B cell (primary cell): ENCODE data around the gene APOL3. TPM values are rescaled to one million over a fixed set of nuclear protein-coding genes. Genes with fewer than 3 reads are reported as not detected.

Source experiments
- ATAC-seq: fragments of 200-7000 bp; cut with Tn5 transposase; one replicate; pipeline ENCODE4 v1.10.0; 2021; ENCODE audit warnings: low read depth, mild to moderate bottlenecking, moderate number of reproducible peaks, moderate library complexity
- CTCF ChIA-PET: fragments of 350-600 bp; sonication (Branson Sonifier 250); formaldehyde crosslinking; loops from one replicate; lab custom pipeline; 2021; ENCODE audit warnings: antibody characterized with exemption, inconsistent platforms; lab: Charles Lee
- POLR2A ChIA-PET: fragments of 350-600 bp; sonication (Branson Sonifier 250); formaldehyde crosslinking; loops from one replicate; lab custom pipeline; 2021; ENCODE audit warnings: antibody characterized with exemption; lab: Charles Lee
- DNase-seq: peaks from one replicate; pipeline ENCODE4 v3.0.0; 2013
- H2AFZ ChIP-seq: 2 replicates; pipeline ENCODE4 v1.6.1; 2012; ENCODE audit warnings: mild to moderate bottlenecking, low read depth, low read length; ENCODE audit not compliant: insufficient read depth, poor library complexity, severe bottlenecking
- H3K27ac ChIP-seq, 2 donors: 1 replicate in 1 of 2; 2 replicates in 1 of 2; pipeline ENCODE4 v1.5.1; 2012 to 2013; ENCODE audit warnings: low read length in 2 of 2, mild to moderate bottlenecking in 2 of 2, moderate library complexity in 1 of 2
- H3K27me3 ChIP-seq, 4 experiments: fragments of 200-600 bp in 1 of 4; sonication (generic) in 1 of 4; replicated peaks in 1 of 4; 1 replicate in 2 of 4; 2 replicates in 2 of 4; pipeline versions ENCODE4 v1.6.1 to v1.7.0; 2013 to 2016; ENCODE audit warnings: low read length in 3 of 4, mild to moderate bottlenecking in 2 of 4, mixed read lengths in 1 of 4, moderate library complexity in 1 of 4; ENCODE audit not compliant: insufficient read depth in 4 of 4, control insufficient read depth in 3 of 4; ENCODE audit errors: control extremely low read depth in 1 of 4
- H3K36me3 ChIP-seq, 2 experiments: replicated peaks in 1 of 2; 1 replicate in 1 of 2; 2 replicates in 1 of 2; pipeline versions ENCODE4 v1.6.1 to v1.7.1; 2013; ENCODE audit warnings: low read length in 1 of 2; ENCODE audit not compliant: insufficient read depth in 2 of 2, control insufficient read depth in 1 of 2; ENCODE audit errors: control extremely low read depth in 1 of 2, extremely low read depth in 1 of 2
- H3K4me1 ChIP-seq, 2 donors: fragments of 200-600 bp in 1 of 2; sonication (generic) in 1 of 2; 1 replicate in 1 of 2; 2 replicates in 1 of 2; pipeline versions ENCODE4 v1.5.1 to v1.6.1; 2013 to 2017; ENCODE audit warnings: low read length in 2 of 2; ENCODE audit not compliant: control insufficient read depth in 2 of 2, insufficient read depth in 2 of 2
- H3K4me2 ChIP-seq: replicated peaks from 2 replicates; pipeline ENCODE3; 2012; ENCODE audit warnings: mild to moderate bottlenecking, low read depth, low read length; ENCODE audit not compliant: poor library complexity, severe bottlenecking
- H3K4me3 ChIP-seq, 5 experiments: fragments of 200-600 bp in 1 of 5; sonication (generic) in 1 of 5; 1 replicate in 3 of 5; 2 replicates in 2 of 5; pipeline versions ENCODE4 v1.5.1 to v1.7.0; 2011 to 2016; ENCODE audit warnings: low read length in 4 of 5, mild to moderate bottlenecking in 4 of 5, low read depth in 2 of 5, control low read depth in 1 of 5, moderate library complexity in 1 of 5; ENCODE audit not compliant: insufficient read depth in 1 of 5; ENCODE audit errors: control extremely low read depth in 1 of 5, extremely low read depth in 1 of 5
- H3K79me2 ChIP-seq: fragments of 200-600 bp; sonication (generic); one replicate; pipeline ENCODE4 v1.6.0; 2016; ENCODE audit warnings: low read length; ENCODE audit not compliant: control insufficient read depth, insufficient read depth
- H3K9ac ChIP-seq: fragments of 200-600 bp; sonication (generic); 2 replicates; pipeline ENCODE4 v1.6.1; 2017; ENCODE audit warnings: mild to moderate bottlenecking, low read length, moderate library complexity
- H3K9me3 ChIP-seq, 3 donors: one replicate each; pipeline versions ENCODE4 v1.6.1 to v1.7.1; 2013; ENCODE audit warnings: low read length in 2 of 3; ENCODE audit not compliant: control insufficient read depth in 2 of 3, insufficient read depth in 1 of 3; ENCODE audit errors: control extremely low read depth in 1 of 3
- H4K20me1 ChIP-seq: 2 replicates; pipeline ENCODE4 v1.6.0; 2012; ENCODE audit warnings: mild to moderate bottlenecking, low read length; ENCODE audit not compliant: insufficient read depth, control insufficient read depth, poor library complexity, severe bottlenecking
- H3K27ac Mint-ChIP-seq: one replicate; pipeline ENCODE4 v1.8.0; 2021; ENCODE audit warnings: mixed read lengths
- H3K27me3 Mint-ChIP-seq: one replicate; pipeline ENCODE4 v1.8.0; 2021; ENCODE audit warnings: mixed read lengths
- H3K4me1 Mint-ChIP-seq: one replicate; pipeline ENCODE4 v1.8.0; 2021; ENCODE audit warnings: mixed read lengths
- H3K4me3 Mint-ChIP-seq: one replicate; pipeline ENCODE4 v1.8.0; 2021; ENCODE audit warnings: mixed read lengths
- H3K9me3 Mint-ChIP-seq: one replicate; pipeline ENCODE4 v1.8.0; 2022; ENCODE audit warnings: mixed read lengths; ENCODE audit not compliant: insufficient read depth
- EZH2 ChIP-seq: IDR thresholded peaks from 2 replicates; pipeline ENCODE4 v1.6.1; 2012; ENCODE audit warnings: borderline replicate concordance, low read depth, mild to moderate bottlenecking, moderate library complexity, low read length; ENCODE audit not compliant: insufficient read depth, poor library complexity, severe bottlenecking
- WGBS: methylation state at CpG from one replicate; pipeline ENCODE4 v1.1.5; 2013; ENCODE audit warnings: missing lambda C conversion rate; ENCODE audit not compliant: insufficient coverage; 5-methylcytosine and 5-hydroxymethylcytosine counted together
- intact Hi-C: fragments of 100-400 bp; cut with micrococcal nuclease; formaldehyde crosslinking; loops from one replicate; pipeline ENCODE4 v1.10.0; 2022
- polyA plus RNA-seq: library from polyadenylated mRNA; depleted of rRNA; stranded (reverse); fragments of >200 nt; gene quantifications from 2 replicates; pipeline ENCODE4 v1.2.3, GENCODE V29; 2012
- total RNA-seq, 2 donors: library from RNA; stranded (reverse); fragments of 120-200 nt in 1 of 2; gene quantifications; 1 replicate in 1 of 2; 2 replicates in 1 of 2; pipeline versions ENCODE4 v1.2.3 to v1.2.4, GENCODE V29; 2013 to 2022
- TF ChIP-seq, protein P1 (sequence below): fragments of 200-600 bp; IDR thresholded peaks from one replicate; pipeline ENCODE4 v1.8.0; 2022; ENCODE audit warnings: antibody characterized with exemption, mild to moderate bottlenecking

The APOL3 gene
- total and polyA plus RNA-seq, 2 donors (not counting 1 experiment from before 2014, with no cell fraction given): 55.0 to 97.2 TPM

DNA sequence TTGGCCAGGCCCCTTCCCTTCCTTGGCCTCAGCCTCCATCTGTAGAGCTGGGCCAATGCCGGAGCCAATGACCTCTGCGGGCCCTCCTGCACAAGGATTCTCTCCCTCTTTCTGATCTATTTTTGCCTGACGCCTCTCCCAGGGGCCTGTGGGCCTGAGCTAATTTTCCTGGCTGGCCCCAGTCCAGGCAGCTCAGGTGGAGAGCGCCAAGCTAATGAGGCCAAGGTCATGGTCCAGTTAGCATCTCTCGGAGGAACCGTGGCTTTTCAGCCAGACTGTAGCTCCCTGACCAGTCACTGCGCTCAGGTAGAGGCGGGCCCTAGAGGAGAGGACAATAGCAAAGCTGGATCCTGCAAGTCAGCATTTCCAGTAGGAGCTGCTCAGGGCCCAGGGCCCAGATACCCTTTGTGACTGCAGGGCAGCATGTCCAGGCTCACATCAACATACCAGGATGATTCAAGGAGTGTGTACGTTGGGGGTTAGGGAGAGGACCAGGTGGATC, 43.5 kb downstream of the APOL3 start:
- H3K4me1 Mint-ChIP-seq: no peaks in the 10 kb centered on the region
- H3K27me3 Mint-ChIP-seq: no peaks in the 10 kb centered on the region
- CTCF ChIA-PET: interaction anchor here (1.4 kb wide), 1 partner anchor 52 kb away, joined by 4 read pairs; no protein-coding TSS in a partner anchor
- Histone ChIP-seq H3K27me3 (no peaks in the 10 kb centered on the region), H3K9ac (no peak overlapping the region), H2AFZ (no peak overlapping the region), H3K4me2 (no peak overlapping the region), H3K27ac (no peak overlapping the region), H3K79me2 (no peaks in the 10 kb centered on the region), H3K4me1 (no peaks in the 10 kb centered on the region), H3K36me3 (no peaks in the 10 kb centered on the region), H3K4me3 (no peak overlapping the region), H4K20me1 (no peaks in the 10 kb centered on the region), H3K9me3 (no peaks in the 10 kb centered on the region)
- POLR2A ChIA-PET: no interaction called here
- whole genome bisulfite sequencing: 91% methylated on average over 9 of the region's 9 CpGs
- DNase-seq (no peak), ATAC-seq (no peak)
- no peak overlapping the region for H3K4me3 Mint-ChIP-seq
- no peak overlapping the region for H3K27ac Mint-ChIP-seq
- intact Hi-C loops: no loop called here
- H3K9me3 Mint-ChIP-seq: no peaks in the 10 kb centered on the region
- TF ChIP-seq EZH2: no peak
- TF ChIP-seq, protein P1, sequence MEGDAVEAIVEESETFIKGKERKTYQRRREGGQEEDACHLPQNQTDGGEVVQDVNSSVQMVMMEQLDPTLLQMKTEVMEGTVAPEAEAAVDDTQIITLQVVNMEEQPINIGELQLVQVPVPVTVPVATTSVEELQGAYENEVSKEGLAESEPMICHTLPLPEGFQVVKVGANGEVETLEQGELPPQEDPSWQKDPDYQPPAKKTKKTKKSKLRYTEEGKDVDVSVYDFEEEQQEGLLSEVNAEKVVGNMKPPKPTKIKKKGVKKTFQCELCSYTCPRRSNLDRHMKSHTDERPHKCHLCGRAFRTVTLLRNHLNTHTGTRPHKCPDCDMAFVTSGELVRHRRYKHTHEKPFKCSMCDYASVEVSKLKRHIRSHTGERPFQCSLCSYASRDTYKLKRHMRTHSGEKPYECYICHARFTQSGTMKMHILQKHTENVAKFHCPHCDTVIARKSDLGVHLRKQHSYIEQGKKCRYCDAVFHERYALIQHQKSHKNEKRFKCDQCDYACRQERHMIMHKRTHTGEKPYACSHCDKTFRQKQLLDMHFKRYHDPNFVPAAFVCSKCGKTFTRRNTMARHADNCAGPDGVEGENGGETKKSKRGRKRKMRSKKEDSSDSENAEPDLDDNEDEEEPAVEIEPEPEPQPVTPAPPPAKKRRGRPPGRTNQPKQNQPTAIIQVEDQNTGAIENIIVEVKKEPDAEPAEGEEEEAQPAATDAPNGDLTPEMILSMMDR: no peak

DNA sequence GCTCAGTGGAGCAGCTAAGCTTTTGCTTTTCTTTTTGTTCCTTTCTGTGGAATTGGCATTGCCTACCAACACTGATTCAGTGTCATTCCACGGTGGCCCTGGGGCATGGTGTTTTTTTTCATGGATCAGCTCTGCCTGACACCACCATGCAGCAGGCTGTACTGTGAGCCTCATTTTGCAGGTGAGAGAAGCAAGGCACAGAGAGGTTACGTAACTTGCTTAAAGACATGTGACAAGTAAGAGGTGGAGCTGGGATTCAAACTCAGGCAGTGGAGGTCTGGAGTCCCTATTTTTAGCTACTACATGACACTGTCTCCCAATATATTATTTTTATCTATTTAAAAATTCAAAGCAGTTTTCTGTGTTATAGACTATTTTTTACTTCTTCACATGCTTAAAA, 44.4 kb downstream of the APOL3 start:
- H3K4me3 ChIP-seq: no peak overlapping the region
- no peak for DNase-seq
- H3K27ac Mint-ChIP-seq: no peak overlapping the region
- no peak overlapping the region for H3K4me3 Mint-ChIP-seq
- H3K9ac ChIP-seq: no peak overlapping the region
- intact Hi-C loops: no loop called here
- CTCF ChIA-PET: interaction anchor here (1.4 kb wide), 1 partner anchor 51 kb away, joined by 4 read pairs; no protein-coding TSS in a partner anchor
- WGBS: 92% methylated on average over 2 of the region's 2 CpGs
- no peaks in the 10 kb centered on the region for H3K9me3 ChIP-seq
- no peak overlapping the region for H3K4me2 ChIP-seq
- H3K4me1 Mint-ChIP-seq: no peaks in the 10 kb centered on the region
- POLR2A ChIA-PET: no interaction called here
- TF ChIP-seq, protein P1: no peak
- no peak for TF ChIP-seq EZH2
- H3K36me3 ChIP-seq: no peaks in the 10 kb centered on the region
- H3K27ac ChIP-seq: no peak overlapping the region
- ATAC-seq: no peak
- peaks cover 3% of the 10 kb centered on the region for H3K27me3 Mint-ChIP-seq
- H4K20me1 ChIP-seq: no peaks in the 10 kb centered on the region
- no peak overlapping the region for H2AFZ ChIP-seq
- H3K79me2 ChIP-seq: no peaks in the 10 kb centered on the region
- H3K27me3 ChIP-seq: no peaks in the 10 kb centered on the region
- no peaks in the 10 kb centered on the region for H3K9me3 Mint-ChIP-seq
- H3K4me1 ChIP-seq: no peaks in the 10 kb centered on the region
